ENCODE data around the gene FGF14.

GRCh38 chr13:101846249-101846648, 555.6 kb downstream of the FGF14 start:
- TF ChIP-seq CTCF (IDR thresholded peaks at IDR 0.05; ENCODE audit: extremely low read depth in 1 of 2, insufficient read depth in 1 of 2, low read depth in 1 of 2, low read length in 2 of 2) (no peak), POLR2AphosphoS5 (IDR thresholded peaks at IDR 0.05; ENCODE audit: insufficient read depth, low read depth, low read length) (no peak), FOS (IDR thresholded peaks at IDR 0.05; ENCODE audit: borderline replicate concordance, insufficient read depth, low read length) (no peak), MAX (IDR thresholded peaks at IDR 0.05; ENCODE audit: insufficient read depth, insufficient read length) (no peak)
